ENCODE data around the gene TMEM231. TPM values are rescaled to one million over a fixed set of nuclear protein-coding genes. Genes with fewer than 3 reads are reported as not detected.

TMEM231 gene
- total RNA-seq, 1 donor from 2014 or later: 1.6 TPM

DNA sequence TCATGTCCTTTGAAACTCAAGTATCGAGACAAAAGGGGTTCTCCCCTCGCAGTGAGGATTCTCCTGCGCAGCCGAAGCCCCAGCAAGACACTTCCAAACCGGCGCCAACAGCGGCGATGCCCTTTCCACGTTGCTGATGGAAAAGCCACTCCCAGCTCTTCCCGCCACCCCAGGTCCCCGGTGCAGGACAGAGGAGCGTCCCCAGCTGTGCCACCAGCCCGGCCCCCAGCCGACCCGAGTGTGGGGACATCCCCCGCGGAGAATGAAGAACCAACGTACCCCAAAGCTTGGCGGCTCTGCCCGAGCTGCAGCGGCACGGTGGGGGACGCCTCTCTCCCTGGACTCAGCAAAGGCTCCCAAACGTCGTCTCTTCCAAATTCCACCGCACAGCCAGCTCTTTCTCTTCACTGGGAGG is 61.4 kb downstream of the TMEM231 start:
- intact Hi-C loops (cut with micrococcal nuclease): no loop called here

DNA sequence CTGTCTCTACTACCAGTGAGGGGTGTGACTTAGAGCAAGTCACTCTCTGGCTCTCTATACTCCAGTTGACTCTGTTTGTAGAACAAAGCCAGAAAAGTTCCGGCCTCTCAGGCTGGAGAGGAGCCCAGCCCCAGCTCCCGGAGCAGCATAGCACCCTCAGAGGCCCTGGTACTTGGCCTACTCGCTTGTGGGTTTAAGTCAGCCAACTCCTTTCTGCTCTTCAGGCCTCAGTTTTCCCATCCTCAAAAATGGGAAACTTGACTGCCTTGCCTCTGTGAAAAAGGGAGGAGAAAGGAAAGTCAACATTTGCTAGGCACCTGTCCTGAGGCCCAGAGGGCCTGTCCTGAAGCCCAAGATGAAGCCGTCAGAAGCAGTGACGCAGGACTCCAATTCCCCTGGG is 61.9 kb downstream of the TMEM231 start:
- intact Hi-C loops (cut with micrococcal nuclease): no loop called here

DNA sequence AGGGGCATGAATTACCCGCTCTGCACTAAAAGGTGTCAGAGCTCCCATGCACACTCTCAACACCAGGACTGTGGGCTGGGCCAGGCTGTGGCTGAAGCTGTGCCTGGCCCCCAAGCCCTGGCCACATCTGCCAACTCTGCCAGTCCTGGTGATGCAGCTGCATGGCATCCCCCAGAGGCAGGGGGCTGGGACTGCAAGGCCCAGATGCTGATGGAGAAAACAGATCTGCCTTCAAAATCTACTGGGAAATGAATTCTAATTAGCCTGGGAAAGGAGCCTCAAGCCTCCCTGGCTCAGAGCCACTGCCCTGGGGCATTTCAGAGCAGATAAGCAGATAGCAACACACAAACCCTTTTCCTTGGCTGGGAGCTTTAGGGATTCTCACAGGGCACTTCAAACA is 64.2 kb downstream of the TMEM231 start:
- intact Hi-C loops (cut with micrococcal nuclease): no loop called here

DNA sequence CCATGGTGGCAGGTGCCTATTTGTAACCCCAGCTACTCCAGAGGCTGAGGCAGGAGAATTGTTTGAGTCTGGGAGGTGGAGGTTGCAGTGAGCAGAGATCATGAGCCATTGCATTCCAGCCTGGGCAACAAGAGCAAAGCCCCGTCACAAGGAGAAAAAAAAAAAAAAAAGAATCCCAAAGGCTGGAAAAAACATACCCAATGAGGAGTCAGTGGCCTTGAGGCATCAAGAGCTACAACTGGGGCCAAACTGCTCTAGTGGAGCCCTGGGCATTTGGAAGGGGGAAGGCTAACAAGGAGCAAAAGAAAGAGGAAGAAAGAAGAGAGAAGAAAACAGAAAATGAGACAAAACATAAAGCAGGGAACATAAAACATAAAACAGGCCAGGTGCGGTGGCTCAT is 67.7 kb downstream of the TMEM231 start:
- intact Hi-C loops (cut with micrococcal nuclease): no loop called here

Other genes with a start within 250 kb of the TMEM231 start
- gene CFDP1, start 122.7 kb downstream of the TMEM231 start, total RNA-seq: 31.0 and 31.8 TPM in 2 replicates
- gene TMEM170A, start 91.6 kb downstream of the TMEM231 start, total RNA-seq: 37.7 and 45.0 TPM in 2 replicates
- not detected in 2 replicates for gene CHST6, start 60.8 kb downstream of the TMEM231 start, total RNA-seq
- gene CHST5, start 20.1 kb downstream of the TMEM231 start, total RNA-seq: not detected in 2 replicates
- 76.6 and 78.3 TPM in 2 replicates for gene GABARAPL2, start 10.1 kb upstream of the TMEM231 start, total RNA-seq
- gene ADAT1, start 67.0 kb upstream of the TMEM231 start, total RNA-seq: 48.2 and 52.4 TPM in 2 replicates
- gene KARS1, start 91.4 kb upstream of the TMEM231 start, total RNA-seq: 212 and 217 TPM in 2 replicates
- 80.7 and 83.0 TPM in 2 replicates for gene TERF2IP, start 91.5 kb upstream of the TMEM231 start, total RNA-seq
- not detected in 2 replicates for gene CPHXL2, start 120.8 kb upstream of the TMEM231 start, total RNA-seq
- gene DUXB, start 145.2 kb upstream of the TMEM231 start, total RNA-seq: not detected in 2 replicates
- gene CPHXL, start 170.2 kb upstream of the TMEM231 start, total RNA-seq: not detected in 2 replicates